Colon (tissue), 2 donors: ENCODE data around the gene GNB1L.
"Not testable (repeated sequence)": the region's sequence is repeated elsewhere in the genome, so short reads cannot be mapped to it uniquely, and the experiment has no call there.

Source experiments
- FAIRE-seq: peaks from 2 replicates; lab custom pipeline; 2012; peaks lifted over from hg19 to GRCh38; lab: Jason Lieb, UNC
- donor health status: control.
- donor health status: control.

GNB1L gene

DNA sequence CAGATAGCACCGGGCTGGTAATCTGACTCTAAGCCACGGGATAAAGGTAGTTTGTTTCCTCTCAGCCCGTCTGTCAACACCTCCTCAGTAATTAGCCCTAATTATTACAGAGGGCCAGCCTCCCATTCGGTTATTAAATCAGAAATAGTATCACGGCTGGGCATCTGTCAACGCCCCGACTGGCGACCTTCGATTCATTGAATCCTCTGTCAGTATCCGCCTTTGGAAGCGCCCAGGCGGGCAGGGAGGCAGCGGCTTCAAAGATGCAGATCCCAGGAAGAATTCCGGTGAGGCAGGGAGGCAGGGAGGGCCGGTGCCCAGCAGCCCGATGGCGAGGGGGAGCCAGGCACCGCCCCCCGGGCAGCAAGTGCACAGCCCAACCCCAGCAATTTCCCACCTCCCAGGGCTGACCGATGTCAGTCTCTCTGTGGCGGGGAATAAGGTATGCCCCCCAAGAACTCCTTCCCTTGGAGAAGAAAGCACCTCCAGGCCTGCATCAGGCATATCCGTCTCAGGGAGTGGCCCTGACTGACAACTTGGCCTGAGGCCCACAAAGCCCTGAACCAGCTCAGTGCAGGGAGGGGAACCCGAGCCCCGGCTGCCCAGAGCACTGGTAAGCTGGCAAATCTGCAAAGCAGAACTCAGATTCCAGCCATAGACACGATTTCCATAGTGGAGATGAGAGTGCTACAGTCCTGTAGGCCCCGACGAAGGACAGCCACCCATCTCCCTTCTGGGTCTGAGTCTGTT is 11.4 kb downstream of the GNB1L start:
- no peak for FAIRE-seq

- FAIRE-seq: no peak
These were observed 12.1 kb downstream of the GNB1L start for GRCh38 chr22:19842393-19843106.

- no peak for FAIRE-seq
These were observed 12.9 kb downstream of the GNB1L start for GRCh38 chr22:19841641-19842392.

DNA sequence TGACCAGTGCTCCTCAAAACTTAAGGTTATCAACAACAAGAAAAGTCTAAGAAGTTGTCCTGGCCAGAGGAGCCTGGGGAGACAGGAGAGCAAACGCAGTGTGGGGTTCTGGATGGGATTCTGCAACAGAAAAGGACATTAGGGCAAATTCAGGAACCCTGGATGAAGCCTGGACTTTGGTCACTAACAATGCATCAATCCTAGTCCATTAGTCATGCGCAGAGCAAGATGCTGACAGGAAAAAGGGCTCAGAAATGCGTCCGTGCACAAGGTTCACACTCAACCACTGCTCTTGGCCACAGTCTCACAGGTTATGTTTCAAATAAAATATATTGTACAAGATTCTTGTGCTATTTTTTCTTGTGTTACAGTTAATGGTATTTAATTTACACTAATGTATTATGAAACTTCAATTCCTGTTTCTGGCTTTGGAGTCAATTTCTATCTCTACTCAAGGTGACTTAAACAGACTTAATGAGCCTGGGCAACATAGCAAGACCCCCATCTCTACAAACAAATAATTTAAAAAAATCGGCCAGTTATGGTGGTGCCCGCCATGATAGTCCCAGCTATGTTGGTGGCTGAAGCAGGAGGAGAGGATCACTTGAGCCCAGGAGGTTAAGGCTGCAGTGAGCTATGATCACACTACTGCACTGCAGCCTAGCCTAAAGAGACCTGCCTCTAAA is 13.6 kb downstream of the GNB1L start:
- no peak for FAIRE-seq

DNA sequence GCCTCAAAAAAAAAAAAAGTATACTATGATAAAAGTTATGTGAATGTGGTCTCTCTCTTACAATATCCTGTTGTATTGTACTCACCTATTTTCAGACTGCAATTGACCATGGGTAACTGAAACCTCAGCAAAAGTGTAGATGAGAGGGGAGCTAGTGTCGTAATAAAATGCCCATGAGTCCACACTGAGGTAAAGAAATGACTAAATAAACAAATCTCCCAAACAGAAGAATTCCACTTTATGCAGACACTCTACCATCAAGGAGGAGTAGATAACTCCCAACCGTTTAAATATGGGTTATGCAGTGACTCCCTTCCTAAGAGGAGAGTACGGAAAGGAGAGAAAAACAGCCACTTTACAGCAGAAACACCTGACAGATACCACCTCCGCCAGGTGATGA is 14.6 kb downstream of the GNB1L start:
- FAIRE-seq: no peak

DNA sequence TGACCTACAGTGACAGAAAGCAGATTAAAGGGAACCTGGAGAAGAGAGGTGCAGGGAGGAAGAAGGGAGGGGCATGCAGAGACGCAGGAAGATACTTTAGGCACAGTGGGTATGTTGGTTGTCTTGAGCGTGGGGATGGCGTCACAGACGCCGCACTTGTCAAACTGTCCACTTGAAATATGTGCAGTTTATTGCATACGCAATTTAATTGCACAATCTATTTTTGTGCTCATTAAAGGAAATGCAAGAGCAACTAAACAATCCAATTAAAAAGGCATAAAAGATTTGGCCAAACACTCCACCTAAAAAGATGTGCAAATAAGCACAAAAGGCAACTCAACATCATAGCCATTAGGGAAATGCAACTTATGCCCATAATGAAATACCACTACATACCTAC is 16.8 kb downstream of the GNB1L start:
- no peak for FAIRE-seq

DNA sequence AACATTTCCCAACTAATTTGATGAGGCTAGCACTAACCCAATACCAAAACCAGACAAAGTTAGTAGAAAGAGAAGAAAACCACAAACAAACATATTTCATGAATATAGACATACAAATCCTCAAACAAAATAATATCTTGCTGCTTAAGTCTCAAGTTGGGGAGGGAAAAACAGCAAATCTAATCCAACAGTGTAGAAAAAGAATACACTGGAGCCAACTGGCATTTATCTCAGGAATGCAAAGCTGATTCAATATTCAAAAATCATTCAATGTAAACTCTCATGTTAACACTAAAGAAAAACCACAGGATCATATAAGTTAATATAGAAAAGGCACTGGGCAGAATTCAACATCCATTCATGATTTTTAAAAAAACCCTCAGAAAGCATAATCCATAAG is 18.2 kb downstream of the GNB1L start:
- FAIRE-seq: no peak

GRCh38 chr22:19834599-19834998 is 20.1 kb downstream of the GNB1L start:
- FAIRE-seq: no peak

- FAIRE-seq: not testable (repeated sequence)
These were observed 21.3 kb downstream of the GNB1L start for GRCh38 chr22:19833327-19833726.

- no peak for FAIRE-seq
These were observed 22.1 kb downstream of the GNB1L start for GRCh38 chr22:19832476-19833108.

DNA sequence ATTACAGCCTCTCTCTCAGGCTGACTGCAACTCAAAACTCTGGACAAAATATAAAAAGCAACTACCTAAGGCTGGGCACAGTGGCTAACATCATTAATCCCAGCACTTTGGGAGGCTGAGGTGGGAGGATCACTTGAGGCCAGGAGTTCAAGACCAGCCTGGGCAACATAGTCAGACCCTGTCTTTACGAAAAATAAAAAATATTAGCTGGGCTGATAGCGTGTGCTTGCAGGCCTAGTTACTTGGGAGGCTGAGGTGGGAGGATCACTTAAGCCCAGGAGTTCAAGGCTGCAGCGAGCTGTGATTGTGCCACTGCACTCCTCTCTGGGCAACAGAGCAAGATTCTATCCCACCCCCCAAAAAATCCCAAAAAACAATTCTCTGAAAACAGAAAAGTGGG is 22.7 kb downstream of the GNB1L start:
- FAIRE-seq: not testable (repeated sequence)

DNA sequence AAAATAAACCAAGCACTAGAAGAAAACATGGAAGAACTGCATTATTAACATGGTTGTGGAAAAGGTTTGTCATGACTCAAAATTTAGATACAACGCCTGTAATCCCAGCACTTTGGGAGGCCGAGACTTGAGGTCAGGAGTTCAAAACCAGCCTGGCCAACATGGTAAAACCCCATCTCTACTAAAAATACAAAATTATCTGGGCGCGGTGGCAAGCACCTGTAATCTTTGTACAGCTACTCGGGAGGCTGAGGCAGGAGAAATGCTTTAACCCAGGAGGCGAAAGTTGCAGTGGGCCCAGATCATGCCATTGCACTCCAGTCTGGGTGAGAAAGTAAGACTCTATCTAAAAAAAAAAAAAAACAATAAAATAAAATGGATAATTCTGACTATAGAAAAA is 23.7 kb downstream of the GNB1L start:
- FAIRE-seq: no peak

DNA sequence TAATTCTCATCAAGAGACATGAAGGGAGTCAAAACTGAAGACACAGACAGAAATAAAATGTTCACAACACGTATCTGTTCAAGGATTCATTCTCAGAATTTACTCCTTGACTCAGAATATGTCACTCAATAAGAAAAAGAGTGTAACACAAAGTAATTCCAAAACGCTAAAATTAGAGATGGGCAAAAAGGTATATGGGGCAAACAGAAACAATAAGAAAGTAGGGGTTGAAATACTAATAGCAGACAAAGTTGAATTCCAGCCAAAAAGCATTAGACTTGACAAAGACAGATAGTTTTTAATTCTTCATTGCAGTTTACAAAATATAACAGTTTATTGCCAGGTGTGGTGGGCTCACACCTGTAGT is 26.7 kb downstream of the GNB1L start:
- FAIRE-seq: no peak

- no peak for FAIRE-seq
These were observed 27.2 kb downstream of the GNB1L start for GRCh38 chr22:19827341-19828034.

DNA sequence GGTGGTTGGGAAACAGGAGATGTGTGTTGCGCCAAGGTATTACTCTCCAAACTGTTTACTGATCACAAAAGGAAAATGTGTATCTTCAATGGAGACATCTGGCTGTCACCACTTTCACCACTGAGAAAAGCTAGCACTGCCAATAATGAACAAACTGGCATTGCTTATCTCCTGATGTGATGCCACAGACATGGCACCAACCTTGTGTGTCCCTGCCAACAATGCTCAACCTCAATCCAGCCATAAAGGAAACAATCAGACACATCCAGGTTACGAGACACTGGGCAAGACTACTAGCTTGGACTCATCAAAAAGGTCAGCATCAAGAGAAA is 28.1 kb downstream of the GNB1L start:
- no peak for FAIRE-seq

DNA sequence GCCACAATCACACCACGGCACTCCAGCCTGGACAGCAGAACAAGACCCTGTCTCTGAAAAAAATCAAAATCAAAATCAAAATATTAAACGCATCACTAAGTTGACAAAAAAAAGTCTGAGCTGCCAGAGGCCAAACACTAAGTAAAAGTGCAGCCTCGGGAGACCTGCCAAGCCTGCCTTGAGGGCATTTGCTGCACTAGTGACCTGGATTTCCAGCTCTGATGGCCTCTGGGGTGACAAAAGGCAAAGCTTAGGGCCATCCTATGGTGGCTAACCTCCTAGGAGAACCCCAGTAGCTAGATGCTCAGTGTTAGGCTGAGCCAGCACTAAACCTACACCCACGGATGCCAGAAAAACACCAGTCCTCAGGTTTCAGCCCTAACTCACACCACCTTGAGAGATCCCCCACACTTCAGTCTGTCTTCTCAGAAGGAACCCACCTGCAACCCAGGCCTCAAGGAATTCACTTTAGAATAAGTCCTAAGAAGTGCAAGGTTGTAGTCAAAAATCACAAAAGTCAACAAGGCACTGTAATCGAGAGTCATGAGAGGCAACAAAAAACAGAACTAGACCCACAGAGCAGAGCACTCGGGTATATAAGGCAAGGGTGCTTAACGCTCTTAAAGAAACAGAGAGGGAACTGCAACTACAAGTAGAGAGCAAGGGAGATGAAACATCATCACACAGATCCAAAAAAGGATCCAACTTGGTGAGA is 28.6 kb downstream of the GNB1L start:
- FAIRE-seq: no peak

DNA sequence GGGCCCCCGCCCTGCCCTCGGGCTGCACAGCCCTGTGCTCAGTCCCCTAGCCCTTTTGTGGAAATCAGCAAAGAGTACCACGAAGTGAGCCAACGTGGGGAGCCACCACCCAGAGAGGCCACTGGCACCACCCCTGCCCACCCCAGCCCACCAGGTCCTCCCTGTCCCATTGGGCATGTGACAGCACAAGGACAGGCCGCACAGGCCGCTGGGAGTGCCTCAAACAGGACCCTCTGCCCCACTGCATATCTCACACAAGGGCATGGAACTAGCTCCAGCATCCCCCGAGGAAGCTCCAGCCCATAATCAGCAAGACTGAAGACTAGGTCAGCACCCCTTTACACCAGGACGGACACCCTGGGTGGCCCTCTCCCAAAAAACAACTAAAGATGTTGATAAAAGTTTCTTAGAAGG is 29.7 kb downstream of the GNB1L start:
- FAIRE-seq: no peak

DNA sequence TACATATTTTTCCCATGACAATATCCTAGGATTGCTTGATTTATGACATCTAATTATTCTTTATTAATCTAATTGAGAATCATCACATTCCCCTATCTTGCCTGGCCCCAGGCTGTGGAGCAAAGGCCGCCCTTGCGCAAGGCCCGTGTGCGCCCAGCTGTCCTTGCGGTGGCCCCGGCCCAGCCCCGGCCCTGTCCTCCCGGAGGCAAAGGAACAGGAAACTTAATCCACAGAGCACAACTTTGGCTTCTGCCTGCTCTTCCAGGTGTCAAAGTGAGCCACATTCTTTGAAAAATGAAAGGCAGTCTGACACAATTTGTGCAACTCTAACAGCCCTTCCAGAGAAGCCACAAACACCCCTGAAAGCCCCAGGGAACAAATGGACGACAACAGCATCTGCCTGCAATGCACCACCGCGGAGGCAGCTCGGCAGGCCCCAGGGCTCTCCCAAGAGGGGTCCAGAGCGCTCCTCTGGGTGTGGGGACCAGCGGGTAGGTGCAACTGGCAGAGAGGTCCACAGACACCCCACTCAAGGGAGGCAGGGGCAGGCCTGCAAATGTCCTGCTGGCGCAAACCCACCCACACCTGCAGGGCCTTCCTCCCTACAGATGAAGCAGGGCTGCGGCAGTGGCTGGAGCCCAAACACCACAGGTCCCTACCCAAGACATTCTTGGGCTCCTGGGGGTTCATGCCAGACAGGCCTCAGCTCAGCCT is 30.3 kb downstream of the GNB1L start:
- no peak for FAIRE-seq

DNA sequence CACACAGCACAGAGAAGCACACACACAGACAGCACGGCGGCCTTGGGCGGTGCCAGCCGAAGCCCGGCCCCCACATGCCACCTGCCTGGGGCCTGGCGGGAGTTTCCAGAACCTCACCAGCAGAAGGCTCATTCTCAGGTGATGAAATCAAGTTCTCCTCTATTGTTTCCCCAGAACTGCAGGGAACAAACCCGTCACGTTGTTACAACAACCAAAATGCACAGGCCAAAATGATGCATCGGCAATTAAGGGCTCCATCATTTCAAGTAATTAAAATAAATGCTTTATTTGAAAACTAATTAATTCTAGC is 30.8 kb downstream of the GNB1L start:
- no peak for FAIRE-seq

- no peak for FAIRE-seq
These were observed 31.3 kb downstream of the GNB1L start for GRCh38 chr22:19823191-19823901.
